Vagina (tissue), 2 donors: ENCODE data around the gene BMP8B.

Experiments used
- CTCF ChIP-seq, 3 experiments: fragments of 450-650 bp in 2 of 3; fragments of 200-600 bp in 1 of 3; sonication (generic) in 1 of 3; IDR thresholded peaks; one replicate each; pipeline ENCODE4 v1.5.1; 2017 to 2019; ENCODE audit warnings: antibody characterized with exemption in 3 of 3, mild to moderate bottlenecking in 2 of 3, moderate library complexity in 2 of 3
- POLR2A ChIP-seq, 2 donors: fragments of 450-650 bp; IDR thresholded peaks; one replicate each; pipeline ENCODE4 v1.6.1; 2017; ENCODE audit warnings: antibody characterized with exemption in 2 of 2, mild to moderate bottlenecking in 2 of 2, moderate library complexity in 2 of 2

GRCh38 chr1:39776886-39777285, 11.8 kb downstream of the BMP8B start:
- TF ChIP-seq CTCF (IDR thresholded peaks at IDR 0.05) = no peak
- no peak for TF ChIP-seq POLR2A (IDR thresholded peaks at IDR 0.05)
